ENCODE results near the gene FHAD1. TPM values are rescaled to one million over a fixed set of nuclear protein-coding genes. Genes with fewer than 3 reads are reported as not detected.

Gene FHAD1
- total RNA-seq, 1 experiment from 2014 or later, result 0.83 TPM

- Histone ChIP-seq H3K4me3 (ENCODE audit: insufficient read depth, low read depth, low read length) (no peak overlapping the region), H3K27me3 (ENCODE audit: control insufficient read depth, insufficient read depth, low read length) (no peaks in the 10 kb centered on the region), H3K36me3 (replicated peaks; ENCODE audit: control insufficient read depth, insufficient read depth, low read length) (no peaks in the 10 kb centered on the region)
- no peak for DNase-seq
Observed at GRCh38 chr1:15226388-15227255, 20.4 kb upstream of the FHAD1 start.

- DNase-seq, result no peak
- Histone ChIP-seq H3K36me3 (replicated peaks; ENCODE audit: control insufficient read depth, insufficient read depth, low read length) (no peaks in the 10 kb centered on the region), H3K4me3 (ENCODE audit: insufficient read depth, low read depth, low read length) (no peak overlapping the region), H3K27me3 (ENCODE audit: control insufficient read depth, insufficient read depth, low read length) (no peaks in the 10 kb centered on the region)
Observed at GRCh38 chr1:15229707-15230131, 17.3 kb upstream of the FHAD1 start.

DNA sequence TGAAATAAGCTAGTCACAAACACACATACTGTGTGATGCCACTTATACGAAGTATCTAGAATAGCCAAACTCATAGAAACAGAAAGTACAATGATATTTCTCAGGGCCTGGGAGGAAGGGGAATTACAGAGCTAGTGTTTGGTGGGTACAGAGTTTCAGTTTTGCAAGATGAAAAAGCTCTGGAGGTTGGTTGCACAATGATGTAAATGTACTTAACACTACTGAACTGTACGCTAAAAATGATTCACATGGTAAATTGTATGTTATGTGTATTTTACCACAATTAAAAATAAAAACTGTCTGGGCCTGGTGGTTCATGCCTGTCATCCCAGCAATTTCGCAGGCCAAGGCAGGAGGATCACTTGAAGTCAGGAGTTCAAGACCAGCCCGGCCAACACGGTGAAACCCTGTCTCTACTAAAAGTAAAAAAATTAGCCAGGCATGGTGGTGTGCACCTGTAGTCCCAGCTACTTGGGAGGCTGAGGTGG lies 15.3 kb upstream of the FHAD1 start:
- DNase-seq, result no peak
- Histone ChIP-seq H3K27me3 (ENCODE audit: control insufficient read depth, insufficient read depth, low read length) (no peaks in the 10 kb centered on the region; the same call in 1 of the 2 replicates), H3K36me3 (replicated peaks; ENCODE audit: control insufficient read depth, insufficient read depth, low read length) (no peaks in the 10 kb centered on the region)

DNA sequence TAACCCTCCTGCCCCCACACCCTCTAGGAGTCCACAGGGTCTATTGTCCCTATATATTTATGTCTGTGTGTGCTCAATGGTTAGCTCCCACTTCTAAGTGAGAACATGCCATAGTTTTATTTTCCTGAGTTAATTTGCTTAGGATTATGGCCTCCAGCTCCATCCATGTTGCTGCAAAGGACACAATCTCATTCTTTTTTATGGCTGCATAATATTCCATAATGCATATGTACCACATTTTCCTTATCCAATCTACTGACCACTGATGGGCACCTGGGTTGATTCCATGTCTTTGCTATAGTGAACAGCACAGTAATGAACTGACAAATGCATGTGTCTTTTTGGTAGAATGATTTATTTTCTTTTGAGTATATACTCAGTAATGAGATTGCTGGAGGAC lies 13.3 kb upstream of the FHAD1 start:
- H3K27me3 ChIP-seq (ENCODE audit: control insufficient read depth, insufficient read depth, low read length), result no peaks in the 10 kb centered on the region; the same call in 1 of the 2 replicates
- no peak for DNase-seq
- no peak overlapping the region for H3K4me3 ChIP-seq (ENCODE audit: insufficient read depth, low read depth, low read length)
- H3K36me3 ChIP-seq (replicated peaks; ENCODE audit: control insufficient read depth, insufficient read depth, low read length), result no peaks in the 10 kb centered on the region

More for the DNA sequence above, 15.3 kb upstream of the FHAD1 start:
- H3K4me3 ChIP-seq (ENCODE audit: insufficient read depth, low read depth, low read length), result no peak overlapping the region

DNA sequence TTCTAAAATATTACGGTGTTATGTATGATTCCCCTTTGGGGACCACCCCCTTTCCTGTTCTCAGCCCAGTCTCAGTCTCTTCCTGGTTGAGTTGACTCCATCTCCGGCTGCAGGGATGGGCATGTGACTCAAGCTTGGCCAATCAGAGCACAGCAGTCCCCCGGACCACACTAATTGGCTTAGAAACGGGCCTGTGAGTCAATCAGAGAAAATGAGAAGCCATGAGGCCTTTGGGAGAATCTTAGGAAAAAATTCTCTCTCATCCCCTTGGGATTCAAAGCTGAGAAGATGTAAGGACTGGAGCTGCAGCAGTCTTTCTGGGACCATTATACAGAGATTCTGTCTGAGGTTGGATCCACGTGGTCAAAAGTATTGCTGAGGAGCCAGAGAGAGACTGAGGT lies 10.7 kb upstream of the FHAD1 start:
- DNase-seq, result no peak
- H3K4me3 ChIP-seq (ENCODE audit: insufficient read depth, low read depth, low read length), result no peak overlapping the region
- no peaks in the 10 kb centered on the region for H3K36me3 ChIP-seq (replicated peaks; ENCODE audit: control insufficient read depth, insufficient read depth, low read length)
- H3K27me3 ChIP-seq (ENCODE audit: control insufficient read depth, insufficient read depth, low read length), result no peaks in the 10 kb centered on the region; the same call in 1 of the 2 replicates

- H3K27me3 ChIP-seq (ENCODE audit: control insufficient read depth, insufficient read depth, low read length), result no peaks in the 10 kb centered on the region; the same call in 1 of the 2 replicates
- DNase-seq, result no peak
- no peak overlapping the region for H3K4me3 ChIP-seq (ENCODE audit: insufficient read depth, low read depth, low read length)
- H3K36me3 ChIP-seq (replicated peaks; ENCODE audit: control insufficient read depth, insufficient read depth, low read length), result no peaks in the 10 kb centered on the region
Observed at GRCh38 chr1:15236746-15237145, 10.3 kb upstream of the FHAD1 start.

GRCh38 chr1:15238789-15239188 lies 8.2 kb upstream of the FHAD1 start:
- Histone ChIP-seq H3K36me3 (replicated peaks; ENCODE audit: control insufficient read depth, insufficient read depth, low read length) (no peaks in the 10 kb centered on the region), H3K27me3 (ENCODE audit: control insufficient read depth, insufficient read depth, low read length) (no peaks in the 10 kb centered on the region; the same call in 1 of the 2 replicates), H3K4me3 (ENCODE audit: insufficient read depth, low read depth, low read length) (no peak overlapping the region)
- DNase-seq, result no peak

GRCh38 chr1:15242766-15243165 lies 4.3 kb upstream of the FHAD1 start:
- H3K36me3 ChIP-seq (replicated peaks; ENCODE audit: control insufficient read depth, insufficient read depth, low read length), result no peaks in the 10 kb centered on the region
- no peak overlapping the region for H3K4me3 ChIP-seq (ENCODE audit: insufficient read depth, low read depth, low read length)
- no peaks in the 10 kb centered on the region; the same call in 1 of the 2 replicates for H3K27me3 ChIP-seq (ENCODE audit: control insufficient read depth, insufficient read depth, low read length)
- no peak for DNase-seq

DNA sequence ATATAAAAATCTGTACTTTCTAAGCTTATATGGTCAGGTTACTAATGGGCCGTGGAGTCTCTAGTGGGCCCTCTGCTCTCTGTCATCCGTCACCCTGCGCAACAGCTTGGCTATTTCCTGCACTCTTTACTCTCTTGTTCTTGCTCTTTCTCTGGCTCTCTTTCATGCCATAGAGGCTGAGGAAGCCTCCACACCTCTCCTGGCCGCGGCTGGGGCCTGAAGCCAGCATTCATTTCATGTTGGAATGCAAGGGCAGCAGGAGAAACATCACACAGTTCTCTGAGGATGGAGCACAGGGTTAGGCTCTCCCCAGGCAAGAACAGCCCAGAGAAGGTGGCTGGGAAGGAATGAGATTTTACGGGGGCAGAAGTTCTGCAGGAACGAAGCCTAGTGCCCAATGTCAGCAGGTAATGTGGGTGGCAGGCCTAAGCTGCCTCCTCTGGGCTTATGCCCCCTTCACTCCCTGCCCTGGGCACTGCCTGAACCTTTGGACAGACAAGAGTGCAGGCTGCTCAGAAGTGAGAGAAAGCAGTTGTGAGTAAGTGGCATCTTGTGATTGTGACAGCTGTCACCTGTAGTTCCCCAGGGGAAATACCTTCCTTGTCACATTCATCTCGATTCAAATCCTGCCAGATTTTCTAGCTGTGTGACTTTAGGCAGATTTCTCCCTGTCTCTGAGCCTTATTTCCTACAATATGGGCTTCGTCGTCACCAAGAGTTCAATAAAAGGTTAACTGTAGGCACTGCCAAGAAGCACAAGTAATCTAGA lies 3.6 kb upstream of the FHAD1 start:
- no peak overlapping the region for H3K4me3 ChIP-seq (ENCODE audit: insufficient read depth, low read depth, low read length)
- DNase-seq, result no peak
- H3K36me3 ChIP-seq (replicated peaks; ENCODE audit: control insufficient read depth, insufficient read depth, low read length), result no peaks in the 10 kb centered on the region
- H3K27me3 ChIP-seq (ENCODE audit: control insufficient read depth, insufficient read depth, low read length), result no peaks in the 10 kb centered on the region; the same call in 1 of the 2 replicates

- H3K4me3 ChIP-seq (ENCODE audit: insufficient read depth, low read depth, low read length), result no peak overlapping the region
- DNase-seq, result no peak
- H3K36me3 ChIP-seq (replicated peaks; ENCODE audit: control insufficient read depth, insufficient read depth, low read length), result no peaks in the 10 kb centered on the region
- no peaks in the 10 kb centered on the region; the same call in 1 of the 2 replicates for H3K27me3 ChIP-seq (ENCODE audit: control insufficient read depth, insufficient read depth, low read length)
Observed at GRCh38 chr1:15244813-15245212, 2.2 kb upstream of the FHAD1 start.

DNA sequence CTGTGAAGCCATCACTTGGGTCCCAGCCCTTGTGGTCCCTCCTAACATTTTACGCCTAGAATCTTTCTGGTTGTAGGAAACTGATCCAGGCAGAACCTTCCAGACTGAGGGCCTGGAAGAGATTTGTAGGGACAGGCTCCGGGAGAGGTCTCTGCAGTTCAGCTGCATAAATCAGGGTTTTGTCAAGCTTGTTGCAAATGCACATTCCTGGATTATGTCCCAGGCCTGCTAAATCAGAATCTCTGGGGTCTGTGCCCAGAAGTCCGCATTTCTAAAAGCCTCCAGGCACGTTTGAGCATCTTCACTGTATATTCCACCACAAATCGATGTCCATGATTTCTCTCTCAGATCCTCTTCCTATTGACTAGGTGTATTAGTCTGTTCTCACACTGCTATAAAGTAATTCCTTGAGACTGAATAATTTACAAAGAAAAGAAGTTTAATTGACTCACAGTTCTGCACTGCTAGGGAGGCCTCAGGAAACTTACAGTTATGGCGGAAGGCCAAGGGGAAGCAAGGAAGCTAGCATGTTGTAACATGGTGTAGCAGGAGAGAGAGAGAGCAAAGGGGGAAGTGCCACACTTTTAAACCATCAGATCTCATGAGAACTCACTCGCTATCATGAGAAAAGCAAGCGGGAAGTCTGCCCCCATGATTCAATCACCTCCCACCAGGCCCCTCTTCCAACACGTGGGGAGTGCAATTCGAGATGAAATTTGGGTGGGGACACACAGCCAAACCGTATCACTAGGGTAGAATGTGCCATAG lies 1.2 kb upstream of the FHAD1 start:
- DNase-seq, result no peak
- Histone ChIP-seq H3K36me3 (replicated peaks; ENCODE audit: control insufficient read depth, insufficient read depth, low read length) (no peaks in the 10 kb centered on the region), H3K27me3 (ENCODE audit: control insufficient read depth, insufficient read depth, low read length) (no peaks in the 10 kb centered on the region; the same call in 1 of the 2 replicates), H3K4me3 (ENCODE audit: insufficient read depth, low read depth, low read length) (no peak overlapping the region)

DNA sequence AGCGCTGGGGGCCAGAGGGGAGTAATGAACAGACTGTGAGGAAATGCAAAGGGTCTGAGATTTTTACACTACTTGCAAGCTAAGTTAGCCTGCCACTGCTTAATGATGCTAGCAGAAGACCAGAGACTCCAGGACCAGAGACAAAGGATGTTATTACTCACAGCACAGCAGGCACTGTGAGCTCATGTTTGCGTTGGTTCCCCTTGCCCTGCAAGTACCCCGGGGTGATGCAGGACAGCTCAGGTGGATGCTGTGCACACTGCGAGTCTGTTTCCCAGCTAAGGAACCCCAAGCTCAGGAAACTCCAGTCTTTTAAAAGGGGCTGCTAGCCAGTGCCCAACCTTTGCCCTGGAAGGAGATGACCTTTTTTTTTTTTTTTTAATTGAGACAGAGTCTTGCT lies 1.2 kb downstream of the FHAD1 start:
- Histone ChIP-seq H3K4me3 (ENCODE audit: insufficient read depth, low read depth, low read length) (no peak overlapping the region), H3K36me3 (replicated peaks; ENCODE audit: control insufficient read depth, insufficient read depth, low read length) (no peaks in the 10 kb centered on the region), H3K27me3 (ENCODE audit: control insufficient read depth, insufficient read depth, low read length) (no peaks in the 10 kb centered on the region; the same call in 1 of the 2 replicates)
- DNase-seq, result no peak

DNA sequence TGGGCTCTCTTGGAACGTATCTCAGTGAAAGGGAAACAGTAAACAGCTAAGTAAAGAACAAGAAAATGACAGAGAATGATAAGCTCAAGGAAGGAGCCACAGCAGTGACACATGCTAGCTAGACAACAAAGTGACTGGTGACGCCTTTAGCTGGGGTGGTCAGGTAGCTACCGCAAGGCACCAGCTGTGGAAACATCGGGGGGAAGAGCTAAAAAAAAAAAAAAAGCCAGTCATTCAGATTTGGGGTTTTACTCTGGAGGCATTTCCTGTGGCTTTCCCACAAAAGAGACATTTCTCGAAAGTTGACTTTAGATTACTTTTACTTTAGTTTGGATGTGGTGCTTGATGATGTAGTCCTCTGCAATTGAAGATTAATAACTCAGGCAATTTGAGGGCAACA lies 2.1 kb downstream of the FHAD1 start:
- DNase-seq, result no peak
- Histone ChIP-seq H3K36me3 (replicated peaks; ENCODE audit: control insufficient read depth, insufficient read depth, low read length) (no peaks in the 10 kb centered on the region), H3K27me3 (ENCODE audit: control insufficient read depth, insufficient read depth, low read length) (no peaks in the 10 kb centered on the region; the same call in 1 of the 2 replicates), H3K4me3 (ENCODE audit: insufficient read depth, low read depth, low read length) (no peak overlapping the region)

Measured in H7 (cell line).